ACC112 (cell line): Measurements from ENCODE around the gene IFFO2.

Experiments used
- H2AFZ ChIP-seq: fragments of 200-600 bp; sonication (generic); one replicate; pipeline ENCODE4 v1.6.0; 2017; ENCODE audit warnings: antibody characterized with exemption, low read length; ENCODE audit not compliant: unreplicated experiment
- H3K27ac ChIP-seq: fragments of 200-600 bp; sonication (generic); 2 replicates; pipeline ENCODE4 v1.5.1; 2014; ENCODE audit warnings: low read depth, mild to moderate bottlenecking, antibody characterized with exemption, low read length, moderate library complexity
- H3K27me3 ChIP-seq: fragments of 200-600 bp; sonication (generic); 2 replicates; pipeline ENCODE4 v1.6.1; 2014; ENCODE audit warnings: mild to moderate bottlenecking, antibody characterized with exemption, low read length, moderate library complexity, mixed read lengths; ENCODE audit not compliant: insufficient read depth
- H3K36me3 ChIP-seq: fragments of 200-600 bp; sonication (generic); 2 replicates; pipeline ENCODE4 v1.6.1; 2016; ENCODE audit warnings: mild to moderate bottlenecking, antibody characterized with exemption, low read length, moderate library complexity, mixed read lengths; ENCODE audit not compliant: insufficient read depth
- H3K4me1 ChIP-seq: fragments of 200-600 bp; sonication (generic); one replicate; pipeline ENCODE4 v1.6.1; 2016; ENCODE audit warnings: low read length, mixed read lengths; ENCODE audit not compliant: insufficient read depth, unreplicated experiment, control insufficient read depth
- H3K4me3 ChIP-seq: fragments of 200-600 bp; sonication (generic); 2 replicates; pipeline ENCODE4 v1.5.1; 2014; ENCODE audit warnings: mild to moderate bottlenecking, low read depth, low read length
- H3K79me2 ChIP-seq: fragments of 200-600 bp; sonication (generic); one replicate; pipeline ENCODE4 v1.6.0; 2016; ENCODE audit warnings: low read length; ENCODE audit not compliant: control insufficient read depth, unreplicated experiment, insufficient read depth

The IFFO2 gene

GRCh38 chr1:18886003-18886335 is 70.5 kb downstream of the IFFO2 start:
- Histone ChIP-seq H3K36me3 (no peaks in the 10 kb centered on the region), H3K4me1 (peaks cover 6% of the 10 kb centered on the region), H3K27ac (no peak overlapping the region), H3K79me2 (no peaks in the 10 kb centered on the region), H3K27me3 (no peaks in the 10 kb centered on the region), H3K4me3 (no peak overlapping the region), H2AFZ (no peak overlapping the region)

- H3K36me3 ChIP-seq = no peaks in the 10 kb centered on the region
- no peak overlapping the region for H3K4me3 ChIP-seq
These were observed 71.0 kb downstream of the IFFO2 start for GRCh38 chr1:18885311-18886002.

GRCh38 chr1:18884727-18885126 is 71.7 kb downstream of the IFFO2 start:
- no peak overlapping the region for H3K4me3 ChIP-seq

More at GRCh38 chr1:18885311-18886002, 71.0 kb downstream of the IFFO2 start:
- Histone ChIP-seq H3K79me2 (no peaks in the 10 kb centered on the region), H2AFZ (no peak overlapping the region), H3K4me1 (peaks cover 6% of the 10 kb centered on the region), H3K27ac (no peak overlapping the region), H3K27me3 (no peaks in the 10 kb centered on the region)

GRCh38 chr1:18884419-18884717 is 72.1 kb downstream of the IFFO2 start:
- H2AFZ ChIP-seq = no peak overlapping the region
- H3K79me2 ChIP-seq = no peaks in the 10 kb centered on the region
- no peaks in the 10 kb centered on the region for H3K36me3 ChIP-seq
- no peak overlapping the region for H3K27ac ChIP-seq
- H3K4me3 ChIP-seq = no peak overlapping the region
- H3K27me3 ChIP-seq = no peaks in the 10 kb centered on the region
- H3K4me1 ChIP-seq = peaks cover 6% of the 10 kb centered on the region

More at GRCh38 chr1:18884727-18885126, 71.7 kb downstream of the IFFO2 start:
- H3K27me3 ChIP-seq = no peaks in the 10 kb centered on the region
- H3K79me2 ChIP-seq = no peaks in the 10 kb centered on the region
- H3K36me3 ChIP-seq = no peaks in the 10 kb centered on the region
- H3K27ac ChIP-seq = no peak overlapping the region
- no peak overlapping the region for H2AFZ ChIP-seq
- peaks cover 6% of the 10 kb centered on the region for H3K4me1 ChIP-seq

GRCh38 chr1:18883636-18884418 is 72.6 kb downstream of the IFFO2 start:
- Histone ChIP-seq H3K79me2 (no peaks in the 10 kb centered on the region), H3K27ac (no peak overlapping the region), H3K4me1 (peaks cover 6% of the 10 kb centered on the region), H3K36me3 (no peaks in the 10 kb centered on the region), H2AFZ (no peak overlapping the region), H3K27me3 (no peaks in the 10 kb centered on the region), H3K4me3 (no peak overlapping the region)

- no peaks in the 10 kb centered on the region for H3K27me3 ChIP-seq
- H3K4me3 ChIP-seq = no peak overlapping the region
- no peaks in the 10 kb centered on the region for H3K36me3 ChIP-seq
- peaks cover 6% of the 10 kb centered on the region for H3K4me1 ChIP-seq
- no peak overlapping the region for H2AFZ ChIP-seq
- H3K27ac ChIP-seq = no peak overlapping the region
- H3K79me2 ChIP-seq = no peaks in the 10 kb centered on the region
These were observed 73.4 kb downstream of the IFFO2 start for GRCh38 chr1:18883079-18883478.

- no peak overlapping the region for H3K27ac ChIP-seq
- H3K4me1 ChIP-seq = peaks cover 6% of the 10 kb centered on the region
- no peaks in the 10 kb centered on the region for H3K36me3 ChIP-seq
- no peaks in the 10 kb centered on the region for H3K27me3 ChIP-seq
- no peaks in the 10 kb centered on the region for H3K79me2 ChIP-seq
- H3K4me3 ChIP-seq = no peak overlapping the region
- no peak overlapping the region for H2AFZ ChIP-seq
These were observed 74.0 kb downstream of the IFFO2 start for GRCh38 chr1:18882486-18882885.

GRCh38 chr1:18881642-18882431 is 74.6 kb downstream of the IFFO2 start:
- Histone ChIP-seq H3K4me3 (no peak overlapping the region), H3K27ac (no peak overlapping the region), H3K79me2 (no peaks in the 10 kb centered on the region), H2AFZ (no peak overlapping the region), H3K4me1 (peaks cover 6% of the 10 kb centered on the region), H3K27me3 (no peaks in the 10 kb centered on the region), H3K36me3 (no peaks in the 10 kb centered on the region)

- H3K36me3 ChIP-seq = no peaks in the 10 kb centered on the region
These were observed 75.3 kb downstream of the IFFO2 start for GRCh38 chr1:18881164-18881563.

GRCh38 chr1:18880585-18880984 is 75.9 kb downstream of the IFFO2 start:
- no peaks in the 10 kb centered on the region for H3K79me2 ChIP-seq
- no peaks in the 10 kb centered on the region for H3K4me1 ChIP-seq
- no peak overlapping the region for H3K4me3 ChIP-seq
- H3K36me3 ChIP-seq = no peaks in the 10 kb centered on the region
- no peak overlapping the region for H3K27ac ChIP-seq
- no peak overlapping the region for H2AFZ ChIP-seq
- no peaks in the 10 kb centered on the region for H3K27me3 ChIP-seq

More at GRCh38 chr1:18881164-18881563, 75.3 kb downstream of the IFFO2 start:
- no peak overlapping the region for H2AFZ ChIP-seq
- peaks cover 4% of the 10 kb centered on the region for H3K4me1 ChIP-seq
- no peak overlapping the region for H3K27ac ChIP-seq
- H3K27me3 ChIP-seq = no peaks in the 10 kb centered on the region
- H3K4me3 ChIP-seq = no peak overlapping the region
- H3K79me2 ChIP-seq = no peaks in the 10 kb centered on the region
